Tibial nerve (tissue), 3 donors: Measurements from ENCODE around the gene SDSL.

Source experiments
- POLR2A ChIP-seq, 2 donors: fragments of 450-650 bp; IDR thresholded peaks; one replicate each; pipeline ENCODE4 v1.6.1; 2017; ENCODE audit warnings: antibody characterized with exemption in 2 of 2, mild to moderate bottlenecking in 2 of 2, moderate library complexity in 2 of 2
- TF ChIP-seq, protein P1 (sequence below), 5 experiments: fragments of 200-600 bp in 3 of 5; fragments of 450-650 bp in 2 of 5; sonication (generic) in 3 of 5; IDR thresholded peaks; one replicate each; pipeline ENCODE4 v1.5.1; 2016 to 2019; ENCODE audit warnings: antibody characterized with exemption in 5 of 5, mild to moderate bottlenecking in 3 of 5, moderate library complexity in 2 of 5

DNA sequence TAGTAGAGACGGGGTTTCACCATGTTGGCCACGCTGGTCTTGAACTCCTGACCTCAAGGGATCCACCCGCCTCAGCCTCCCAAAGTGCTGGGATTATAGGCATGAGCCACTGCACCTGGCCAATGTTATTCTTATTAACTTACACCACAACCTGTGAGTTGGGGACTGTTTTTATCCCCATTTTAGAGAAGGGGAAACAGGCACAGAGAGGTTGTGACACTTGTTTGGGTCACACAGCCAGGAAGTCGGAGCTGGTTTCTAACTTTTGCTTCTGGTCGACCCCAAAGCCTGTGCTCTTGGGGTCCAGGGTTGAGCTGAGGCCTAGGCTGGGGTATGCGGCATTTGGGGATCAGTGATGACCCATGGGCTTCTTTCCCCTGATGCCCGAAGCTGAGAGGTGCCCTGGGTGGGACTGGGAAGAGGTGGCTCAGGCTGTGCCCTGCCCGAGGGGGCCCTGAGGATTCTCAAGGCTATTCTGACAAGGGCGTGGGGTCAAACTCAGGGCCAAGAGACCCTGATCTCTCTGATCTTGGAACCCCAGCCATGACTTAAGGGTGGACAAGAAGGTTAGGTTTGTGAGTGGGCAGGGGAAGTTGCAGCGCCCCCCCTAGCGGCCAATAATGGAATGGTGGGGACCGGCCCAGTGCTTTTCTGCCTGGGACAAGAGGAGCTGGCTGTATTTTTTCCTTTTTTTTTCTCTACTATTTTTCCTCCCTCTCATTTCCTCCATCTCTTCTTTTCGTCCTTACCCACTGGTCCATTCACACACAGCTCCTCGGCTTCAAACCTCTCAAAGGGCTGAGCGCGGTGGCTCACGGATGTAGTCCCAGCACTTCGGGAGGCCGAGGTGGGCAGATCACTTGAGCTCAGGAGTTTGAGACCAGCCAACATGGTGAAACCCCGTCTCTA, 3.0 kb downstream of the SDSL start:
- TF ChIP-seq, protein P1, sequence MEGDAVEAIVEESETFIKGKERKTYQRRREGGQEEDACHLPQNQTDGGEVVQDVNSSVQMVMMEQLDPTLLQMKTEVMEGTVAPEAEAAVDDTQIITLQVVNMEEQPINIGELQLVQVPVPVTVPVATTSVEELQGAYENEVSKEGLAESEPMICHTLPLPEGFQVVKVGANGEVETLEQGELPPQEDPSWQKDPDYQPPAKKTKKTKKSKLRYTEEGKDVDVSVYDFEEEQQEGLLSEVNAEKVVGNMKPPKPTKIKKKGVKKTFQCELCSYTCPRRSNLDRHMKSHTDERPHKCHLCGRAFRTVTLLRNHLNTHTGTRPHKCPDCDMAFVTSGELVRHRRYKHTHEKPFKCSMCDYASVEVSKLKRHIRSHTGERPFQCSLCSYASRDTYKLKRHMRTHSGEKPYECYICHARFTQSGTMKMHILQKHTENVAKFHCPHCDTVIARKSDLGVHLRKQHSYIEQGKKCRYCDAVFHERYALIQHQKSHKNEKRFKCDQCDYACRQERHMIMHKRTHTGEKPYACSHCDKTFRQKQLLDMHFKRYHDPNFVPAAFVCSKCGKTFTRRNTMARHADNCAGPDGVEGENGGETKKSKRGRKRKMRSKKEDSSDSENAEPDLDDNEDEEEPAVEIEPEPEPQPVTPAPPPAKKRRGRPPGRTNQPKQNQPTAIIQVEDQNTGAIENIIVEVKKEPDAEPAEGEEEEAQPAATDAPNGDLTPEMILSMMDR (IDR thresholded peaks at IDR 0.05), result peak; percentile 50 to 75 (median 64)
- TF ChIP-seq POLR2A (IDR thresholded peaks at IDR 0.05), result no peak
